ENCODE measurements around the gene WNT8B. TPM values are rescaled to one million over a fixed set of nuclear protein-coding genes. Genes with fewer than 3 reads are reported as not detected.

Gene WNT8B
- total and polyA plus RNA-seq, 2 of the 13 experiments (the other 11 are each of a cell fraction or from before 2014, with no cell fraction given): 0.07 to 0.20 TPM

DNA sequence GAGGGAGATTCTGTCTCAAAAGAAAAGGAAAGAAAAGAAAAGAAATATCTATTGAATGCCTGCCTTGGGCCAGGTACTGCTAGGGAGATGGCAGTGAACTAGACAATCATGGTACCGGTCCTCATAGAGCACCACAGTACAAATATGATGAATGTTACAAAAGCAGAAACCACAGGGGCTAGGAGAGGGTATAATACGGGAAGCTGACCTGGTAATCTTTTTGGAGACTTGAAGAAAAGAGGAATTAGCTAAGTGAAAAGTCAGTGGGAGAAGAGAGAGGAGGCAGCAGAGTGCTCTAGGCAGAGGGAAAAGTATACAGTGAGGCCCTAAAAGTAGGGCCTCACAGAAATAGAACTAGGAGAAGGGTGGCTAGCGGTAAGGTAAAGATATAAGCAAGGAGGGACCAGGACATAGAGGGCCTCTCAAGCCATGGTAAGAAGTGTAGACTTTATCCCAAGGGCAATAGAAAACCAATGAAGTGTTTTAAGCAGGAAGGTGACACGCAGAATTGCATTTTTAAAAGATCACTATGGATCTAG lies 42.8 kb upstream of the WNT8B start:
- no peak for TF ChIP-seq MED13 (CRISPR knock-in tag; IDR thresholded peaks at IDR 0.05)
- TF ChIP-seq, protein P1, sequence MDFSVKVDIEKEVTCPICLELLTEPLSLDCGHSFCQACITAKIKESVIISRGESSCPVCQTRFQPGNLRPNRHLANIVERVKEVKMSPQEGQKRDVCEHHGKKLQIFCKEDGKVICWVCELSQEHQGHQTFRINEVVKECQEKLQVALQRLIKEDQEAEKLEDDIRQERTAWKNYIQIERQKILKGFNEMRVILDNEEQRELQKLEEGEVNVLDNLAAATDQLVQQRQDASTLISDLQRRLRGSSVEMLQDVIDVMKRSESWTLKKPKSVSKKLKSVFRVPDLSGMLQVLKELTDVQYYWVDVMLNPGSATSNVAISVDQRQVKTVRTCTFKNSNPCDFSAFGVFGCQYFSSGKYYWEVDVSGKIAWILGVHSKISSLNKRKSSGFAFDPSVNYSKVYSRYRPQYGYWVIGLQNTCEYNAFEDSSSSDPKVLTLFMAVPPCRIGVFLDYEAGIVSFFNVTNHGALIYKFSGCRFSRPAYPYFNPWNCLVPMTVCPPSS (IDR thresholded peaks at IDR 0.05): no peak
- Histone ChIP-seq H3K4me2 (ENCODE audit: low read depth, low read length) (no peak overlapping the region), H3K9ac (ENCODE audit: insufficient read depth, low read depth, low read length) (no peak overlapping the region), H3K79me2 (ENCODE audit: insufficient read depth, low read length) (no peaks in the 10 kb centered on the region), H2AFZ (ENCODE audit: low read length) (no peak overlapping the region), H3K4me1 (ENCODE audit: insufficient read depth, low read length) (peaks cover 13% of the 10 kb centered on the region), H3K36me3 (replicated peaks in 1 of 2; ENCODE audit: control insufficient read depth in 1 of 2, insufficient read depth in 2 of 2, low read length in 2 of 2) (no peaks in the 10 kb centered on the region), H3K27me3 (ENCODE audit: control insufficient read depth in 1 of 2, insufficient read depth in 2 of 2, low read length in 2 of 2) (no peaks in the 10 kb centered on the region; a peak in 1 of 5 replicates), H3K4me3 (replicated peaks in 1 of 3; ENCODE audit: insufficient read depth in 1 of 3, low read depth in 2 of 3, low read length in 3 of 3) (no peak overlapping the region), H3K9me3 (ENCODE audit: low read length) (no peaks in the 10 kb centered on the region), H3K27ac (ENCODE audit: extremely low read length, insufficient read depth, low read length) (no peak overlapping the region), H4K20me1 (ENCODE audit: insufficient read depth, low read length) (no peaks in the 10 kb centered on the region)
- in situ Hi-C loops (cut with HindIII; ENCODE audit: extremely low pct_ligation_motif_present, low pct_unique_long_range_greater_than_20kb) (no loop called here), intact Hi-C loops (cut with micrococcal nuclease; ENCODE audit: unreplicated experiment) (loop anchor here (10.0 kb wide), 1 partner anchor 45 kb away; no protein-coding TSS in a partner anchor)
- 63% methylated on average over 4 of the region's 4 CpGs for WGBS (ENCODE audit: low lambda C conversion rate)
- ChIA-PET POLR2A (no interaction called here), CTCF (ENCODE audit: low intra/inter-chr PET ratio, low total read pairs) (no interaction called here)
- DNase-seq (ENCODE audit: low spot score): no peak
- FAIRE-seq: no peak
- no peak for ATAC-seq
- BruUV-seq (replicated peaks): no TSS peak

DNA sequence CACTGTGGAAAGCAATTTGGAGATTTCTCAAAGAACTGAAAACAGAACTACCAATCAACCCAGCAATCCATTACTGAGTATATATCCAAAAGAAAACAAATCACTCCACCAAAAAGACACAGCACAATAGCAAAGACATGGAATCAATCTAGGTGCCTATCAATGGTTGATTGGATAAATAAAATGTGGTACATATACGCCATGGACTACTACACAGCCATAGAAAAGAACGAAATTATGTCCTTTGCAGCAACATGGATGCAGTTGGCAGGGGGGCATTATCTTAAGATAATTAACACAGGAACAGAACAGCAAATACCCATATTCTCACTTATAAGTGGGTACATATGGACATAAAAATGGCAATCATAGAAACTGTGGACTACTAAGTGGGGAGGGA lies 35.4 kb upstream of the WNT8B start:
- POLR2A ChIA-PET: no interaction called here
- no peak for TF ChIP-seq ZNF790 (CRISPR knock-in tag; IDR thresholded peaks at IDR 0.05; ENCODE audit: borderline replicate concordance)
- no peak for TF ChIP-seq ZNF354B (CRISPR knock-in tag; IDR thresholded peaks at IDR 0.05)
- TF ChIP-seq, protein P2, sequence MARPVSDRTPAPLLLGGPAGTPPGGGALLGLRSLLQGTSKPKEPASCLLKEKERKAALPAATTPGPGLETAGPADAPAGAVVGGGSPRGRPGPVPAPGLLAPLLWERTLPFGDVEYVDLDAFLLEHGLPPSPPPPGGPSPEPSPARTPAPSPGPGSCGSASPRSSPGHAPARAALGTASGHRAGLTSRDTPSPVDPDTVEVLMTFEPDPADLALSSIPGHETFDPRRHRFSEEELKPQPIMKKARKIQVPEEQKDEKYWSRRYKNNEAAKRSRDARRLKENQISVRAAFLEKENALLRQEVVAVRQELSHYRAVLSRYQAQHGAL (CRISPR knock-in tag; IDR thresholded peaks at IDR 0.05; ENCODE audit: not compliant biosample characterization): no peak
- TF ChIP-seq HNF4G (IDR thresholded peaks at IDR 0.05; ENCODE audit: borderline replicate concordance, low read depth, low read length): no peak
- TF ChIP-seq HNF4G (CRISPR knock-in tag; IDR thresholded peaks at IDR 0.05; ENCODE audit: borderline replicate concordance, low read depth): no peak
- no peak for TF ChIP-seq ZNF781 (CRISPR knock-in tag; IDR thresholded peaks at IDR 0.05; ENCODE audit: borderline replicate concordance, not compliant biosample characterization)
- no peak for TF ChIP-seq HNRNPH1 (optimal IDR thresholded peaks at IDR 0.05; ENCODE audit: low read depth, low read length)
- TF ChIP-seq, protein P3, sequence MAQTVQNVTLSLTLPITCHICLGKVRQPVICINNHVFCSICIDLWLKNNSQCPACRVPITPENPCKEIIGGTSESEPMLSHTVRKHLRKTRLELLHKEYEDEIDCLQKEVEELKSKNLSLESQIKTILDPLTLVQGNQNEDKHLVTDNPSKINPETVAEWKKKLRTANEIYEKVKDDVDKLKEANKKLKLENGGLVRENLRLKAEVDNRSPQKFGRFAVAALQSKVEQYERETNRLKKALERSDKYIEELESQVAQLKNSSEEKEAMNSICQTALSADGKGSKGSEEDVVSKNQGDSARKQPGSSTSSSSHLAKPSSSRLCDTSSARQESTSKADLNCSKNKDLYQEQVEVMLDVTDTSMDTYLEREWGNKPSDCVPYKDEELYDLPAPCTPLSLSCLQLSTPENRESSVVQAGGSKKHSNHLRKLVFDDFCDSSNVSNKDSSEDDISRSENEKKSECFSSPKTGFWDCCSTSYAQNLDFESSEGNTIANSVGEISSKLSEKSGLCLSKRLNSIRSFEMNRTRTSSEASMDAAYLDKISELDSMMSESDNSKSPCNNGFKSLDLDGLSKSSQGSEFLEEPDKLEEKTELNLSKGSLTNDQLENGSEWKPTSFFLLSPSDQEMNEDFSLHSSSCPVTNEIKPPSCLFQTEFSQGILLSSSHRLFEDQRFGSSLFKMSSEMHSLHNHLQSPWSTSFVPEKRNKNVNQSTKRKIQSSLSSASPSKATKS (CRISPR knock-in tag; IDR thresholded peaks at IDR 0.05): no peak
- TF ChIP-seq MED13 (CRISPR knock-in tag; IDR thresholded peaks at IDR 0.05): no peak
- TF ChIP-seq MED8 (CRISPR knock-in tag; IDR thresholded peaks at IDR 0.05; ENCODE audit: insufficient replicate concordance): no peak
- no peak for TF ChIP-seq CHCHD3 (CRISPR knock-in tag; IDR thresholded peaks at IDR 0.05)

More for the DNA sequence above, 35.4 kb upstream of the WNT8B start:
- Histone ChIP-seq H3K27me3 (ENCODE audit: control insufficient read depth in 1 of 2, insufficient read depth in 2 of 2, low read length in 2 of 2) (no peaks in the 10 kb centered on the region), H4K20me1 (ENCODE audit: insufficient read depth, low read length) (no peaks in the 10 kb centered on the region), H3K79me2 (ENCODE audit: insufficient read depth, low read length) (no peaks in the 10 kb centered on the region), H3K9ac (ENCODE audit: insufficient read depth, low read depth, low read length) (no peak overlapping the region), H3K36me3 (replicated peaks in 1 of 2; ENCODE audit: control insufficient read depth in 1 of 2, insufficient read depth in 2 of 2, low read length in 2 of 2) (no peaks in the 10 kb centered on the region), H3K27ac (ENCODE audit: extremely low read length, insufficient read depth, low read length) (no peak overlapping the region), H3K4me2 (ENCODE audit: low read depth, low read length) (no peak overlapping the region), H3K4me3 (replicated peaks in 1 of 3; ENCODE audit: insufficient read depth in 1 of 3, low read depth in 2 of 3, low read length in 3 of 3) (no peak overlapping the region), H3K9me3 (ENCODE audit: low read length) (no peaks in the 10 kb centered on the region), H2AFZ (ENCODE audit: low read length) (no peak overlapping the region), H3K4me1 (ENCODE audit: insufficient read depth, low read length) (peaks cover 19% of the 10 kb centered on the region)
- FAIRE-seq (no peak), DNase-seq (ENCODE audit: low spot score) (no peak), ATAC-seq (no peak)
- WGBS (ENCODE audit: low lambda C conversion rate): 85% methylated on average over 2 of the region's 2 CpGs
- in situ Hi-C loops (cut with HindIII; ENCODE audit: extremely low pct_ligation_motif_present, low pct_unique_long_range_greater_than_20kb) (no loop called here), intact Hi-C loops (cut with micrococcal nuclease; ENCODE audit: unreplicated experiment) (loop anchor here (10.0 kb wide), 1 partner anchor 53 kb away; no protein-coding TSS in a partner anchor)
- BruUV-seq (replicated peaks): no TSS peak
- CTCF ChIA-PET (ENCODE audit: low intra/inter-chr PET ratio, low total read pairs): no interaction called here

All from HepG2 (cell line).